Effector memory CD8-positive, alpha-beta T cell (primary cell): Measurements from ENCODE around the gene CCDC146.
"Not testable (repeated sequence)": the region's sequence is repeated elsewhere in the genome, so short reads cannot be mapped to it uniquely, and the experiment has no call there.

Experiments used
- ATAC-seq: fragments of 150-1000 bp; cut with Tn5 transposase; replicated peaks from 2 replicates; pipeline ENCODE4 v1.10.0; 2021; ENCODE audit warnings: mild to moderate bottlenecking, moderate library complexity
- DNase-seq, 3 experiments: peaks; one replicate each; pipeline ENCODE4 v3.0.0; 2021
- H3K27ac Mint-ChIP-seq, 2 donors: one replicate each; pipeline ENCODE4 v1.8.0; 2022; ENCODE audit warnings: mild to moderate bottlenecking in 2 of 2, mixed read lengths in 2 of 2, moderate library complexity in 2 of 2
- H3K27me3 Mint-ChIP-seq, 2 donors: one replicate each; pipeline ENCODE4 v1.8.0; 2022; ENCODE audit warnings: mixed read lengths in 2 of 2
- H3K36me3 Mint-ChIP-seq: one replicate; pipeline ENCODE4 v1.8.0; 2022; ENCODE audit warnings: mild to moderate bottlenecking, moderate library complexity, mixed read lengths; ENCODE audit not compliant: insufficient read depth
- H3K4me1 Mint-ChIP-seq, 2 donors: one replicate each; pipeline ENCODE4 v1.8.0; 2022; ENCODE audit warnings: low read depth in 2 of 2, mixed read lengths in 2 of 2
- H3K4me3 Mint-ChIP-seq, 2 donors: one replicate each; pipeline ENCODE4 v1.8.0; 2022; ENCODE audit warnings: mild to moderate bottlenecking in 2 of 2, mixed read lengths in 2 of 2, moderate library complexity in 2 of 2
- H3K9me3 Mint-ChIP-seq, 2 donors: one replicate each; pipeline ENCODE4 v1.8.0; 2022; ENCODE audit warnings: mixed read lengths in 2 of 2

The CCDC146 gene

DNA sequence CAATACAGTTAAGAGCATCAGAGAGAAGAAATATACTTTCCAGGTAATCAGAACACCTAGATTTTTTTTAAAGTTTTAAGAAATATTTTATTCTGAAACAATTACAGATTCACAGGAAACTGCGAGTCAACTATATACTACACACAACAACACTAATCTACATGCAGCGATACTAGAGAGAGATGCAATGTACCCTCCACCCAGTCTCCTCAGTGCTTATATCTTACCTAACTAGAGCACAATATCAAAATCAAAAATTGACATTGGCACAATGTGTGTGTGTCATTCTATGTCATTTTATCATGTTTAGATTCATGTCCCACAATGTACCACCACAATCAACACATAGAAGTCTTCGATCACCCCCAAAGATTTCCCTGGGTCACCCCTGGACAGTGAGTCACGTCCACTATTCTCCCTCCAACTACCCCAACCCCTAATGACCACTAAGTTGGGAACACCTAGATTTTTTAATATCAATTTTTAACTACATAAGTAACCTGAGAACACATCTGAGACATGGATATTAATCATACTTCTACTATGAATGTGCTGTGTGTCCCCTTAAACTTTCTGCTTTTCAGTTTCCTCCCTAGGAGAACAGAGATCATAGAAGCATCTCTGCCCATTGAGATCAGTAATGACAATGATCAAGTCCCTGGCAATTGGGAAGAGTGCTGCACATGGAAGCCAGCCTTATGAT, 207.2 kb downstream of the CCDC146 start:
- peaks cover 38 to 47% of the 10 kb centered on the region in 2 donors for H3K4me1 Mint-ChIP-seq
- no peak for ATAC-seq
- no peaks in the 10 kb centered on the region for H3K27me3 Mint-ChIP-seq
- H3K27ac Mint-ChIP-seq = peak overlapping the region; percentile 13 to 93
- DNase-seq = no peak
- no peaks in the 10 kb centered on the region for H3K9me3 Mint-ChIP-seq
- H3K4me3 Mint-ChIP-seq = peak overlapping the region; percentile 2 to 46
- peaks cover 12% of the 10 kb centered on the region for H3K36me3 Mint-ChIP-seq

DNA sequence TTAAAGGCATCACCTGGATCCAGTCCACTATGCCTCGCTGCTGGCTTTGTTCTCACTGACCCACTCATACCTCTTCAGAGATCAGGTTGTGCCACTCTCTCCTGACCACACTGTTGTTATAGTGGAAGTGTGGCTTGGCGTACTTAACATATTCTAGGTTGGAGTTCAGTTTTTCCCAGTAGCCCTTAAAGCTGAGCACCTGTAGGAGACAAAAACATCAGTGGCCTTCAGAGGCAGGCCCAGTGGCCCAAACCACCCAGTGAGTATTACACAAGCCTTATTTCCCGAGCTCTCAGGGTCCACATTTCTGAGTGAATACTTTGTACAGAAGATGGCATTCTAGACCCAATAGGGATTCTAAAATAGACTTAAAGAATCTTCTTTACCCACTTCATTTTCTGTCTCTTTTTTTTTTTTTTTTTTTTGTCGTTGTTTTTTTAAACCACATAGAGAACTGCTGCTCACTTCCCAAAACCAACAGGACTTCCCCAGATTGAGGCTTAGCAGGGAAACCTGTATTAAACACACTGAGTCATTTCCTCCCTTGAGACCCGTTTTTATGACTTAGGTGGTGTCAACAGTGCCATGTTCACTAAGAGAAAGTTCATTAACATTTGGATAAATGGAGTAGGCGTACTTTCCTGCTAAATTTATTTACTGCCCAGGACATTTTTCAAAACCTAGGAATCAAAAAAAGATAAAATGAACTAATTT, 207.9 kb downstream of the CCDC146 start:
- Mint-ChIP-seq H3K4me3 (peak overlapping the region; percentile 9 to 46), H3K27ac (peak overlapping the region; percentile 13 to 93), H3K27me3 (no peaks in the 10 kb centered on the region), H3K9me3 (no peaks in the 10 kb centered on the region), H3K4me1 (peaks cover 38 to 47% of the 10 kb centered on the region in 2 donors), H3K36me3 (peaks cover 9% of the 10 kb centered on the region)
- DNase-seq = no peak
- ATAC-seq = peak; percentile 52

DNA sequence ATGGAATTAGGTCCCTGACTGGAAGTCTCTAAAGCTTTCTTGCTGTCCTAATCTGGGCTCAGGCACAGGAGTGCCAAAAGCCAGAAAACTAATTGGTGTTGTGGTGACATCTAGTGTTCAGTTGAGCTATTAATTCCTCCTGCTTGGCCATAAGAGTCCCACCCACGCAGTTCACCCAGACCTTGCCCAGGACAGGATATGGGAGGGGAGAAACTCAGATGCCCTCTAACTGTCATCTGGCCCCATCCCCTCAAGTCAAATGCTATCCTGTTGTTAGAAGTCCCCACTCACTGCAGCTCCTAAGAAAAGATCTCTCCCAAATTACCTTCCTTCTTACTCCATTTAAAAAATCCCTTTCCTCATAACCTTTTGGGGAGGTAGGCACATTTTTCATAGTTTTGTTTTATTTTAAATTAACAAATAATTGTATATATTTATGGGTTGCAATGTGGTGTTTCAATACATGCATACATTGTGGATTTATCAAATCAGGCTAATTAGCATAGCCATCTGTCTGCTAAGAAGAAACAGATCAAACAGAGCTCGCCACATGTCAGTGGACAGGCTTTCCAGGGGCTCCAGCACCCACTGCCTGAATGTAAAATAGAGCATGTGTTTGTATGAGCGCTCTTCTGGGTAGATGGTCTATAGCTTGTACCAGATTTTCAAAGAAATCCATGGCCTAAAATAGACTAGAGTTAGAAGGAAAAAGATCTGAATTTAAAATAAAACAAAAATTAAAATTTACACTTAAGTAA, 209.7 kb downstream of the CCDC146 start:
- H3K9me3 Mint-ChIP-seq = no peaks in the 10 kb centered on the region
- peaks cover 38 to 51% of the 10 kb centered on the region in 2 donors for H3K4me1 Mint-ChIP-seq
- H3K36me3 Mint-ChIP-seq = peaks cover 3% of the 10 kb centered on the region
- no peaks in the 10 kb centered on the region for H3K27me3 Mint-ChIP-seq
- H3K4me3 Mint-ChIP-seq = peak overlapping the region in 1 of 2 donors; percentile 9
- DNase-seq (peak; percentile 37 to 38 (median 37)), ATAC-seq (peak; percentile 87)
- H3K27ac Mint-ChIP-seq = peak overlapping the region in 1 of 2 donors; percentile 28

DNA sequence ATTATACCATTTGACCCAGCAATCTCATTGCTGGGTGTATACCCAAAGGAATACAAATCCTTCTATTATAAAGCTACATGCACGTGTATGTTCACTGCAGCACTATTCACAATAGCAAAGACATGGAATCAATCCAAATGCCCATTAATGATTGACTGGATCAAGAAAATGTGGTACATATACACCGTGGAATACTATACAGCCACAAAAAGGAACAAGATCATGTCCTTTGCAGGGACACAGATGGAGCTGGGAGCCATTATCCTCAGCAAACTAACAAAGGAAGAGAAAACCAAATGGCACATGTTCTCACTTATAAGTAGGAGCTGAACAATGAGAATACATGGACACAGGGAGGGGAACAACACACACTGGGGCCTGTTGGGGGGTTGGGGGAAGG, 211.6 kb downstream of the CCDC146 start:
- ATAC-seq, H3K4me3 Mint-ChIP-seq, H3K27ac Mint-ChIP-seq, H3K9me3 Mint-ChIP-seq, H3K36me3 Mint-ChIP-seq, DNase-seq, H3K27me3 Mint-ChIP-seq: not testable (repeated sequence)
- peaks cover 36 to 49% of the 10 kb centered on the region in 2 donors for H3K4me1 Mint-ChIP-seq

DNA sequence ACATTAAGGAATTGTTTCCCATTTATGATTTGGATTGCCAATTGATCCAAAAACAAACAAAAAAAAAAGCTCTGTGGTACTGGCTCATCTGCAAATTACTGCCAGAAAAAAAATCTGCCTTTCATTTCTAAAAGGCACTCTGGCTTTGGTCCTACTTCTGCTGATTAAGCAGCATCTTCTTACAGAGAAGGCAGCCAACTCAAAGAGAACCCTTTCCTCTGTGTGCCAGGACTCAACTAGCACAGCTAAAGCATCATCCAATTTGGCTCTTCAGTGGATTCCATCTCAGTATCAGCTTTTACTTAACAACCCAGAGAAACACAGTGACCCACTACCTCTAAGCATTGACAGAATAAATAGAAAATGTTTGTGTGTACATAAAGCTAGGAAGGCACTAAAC, 213.2 kb downstream of the CCDC146 start:
- peak overlapping the region in 1 of 2 donors; percentile 73 for H3K27ac Mint-ChIP-seq
- ATAC-seq (no peak), DNase-seq (no peak)
- peaks cover 33 to 38% of the 10 kb centered on the region in 2 donors for H3K4me1 Mint-ChIP-seq
- peaks cover 3% of the 10 kb centered on the region for H3K36me3 Mint-ChIP-seq
- H3K4me3 Mint-ChIP-seq = no peak overlapping the region
- H3K9me3 Mint-ChIP-seq = no peaks in the 10 kb centered on the region
- H3K27me3 Mint-ChIP-seq = no peaks in the 10 kb centered on the region

DNA sequence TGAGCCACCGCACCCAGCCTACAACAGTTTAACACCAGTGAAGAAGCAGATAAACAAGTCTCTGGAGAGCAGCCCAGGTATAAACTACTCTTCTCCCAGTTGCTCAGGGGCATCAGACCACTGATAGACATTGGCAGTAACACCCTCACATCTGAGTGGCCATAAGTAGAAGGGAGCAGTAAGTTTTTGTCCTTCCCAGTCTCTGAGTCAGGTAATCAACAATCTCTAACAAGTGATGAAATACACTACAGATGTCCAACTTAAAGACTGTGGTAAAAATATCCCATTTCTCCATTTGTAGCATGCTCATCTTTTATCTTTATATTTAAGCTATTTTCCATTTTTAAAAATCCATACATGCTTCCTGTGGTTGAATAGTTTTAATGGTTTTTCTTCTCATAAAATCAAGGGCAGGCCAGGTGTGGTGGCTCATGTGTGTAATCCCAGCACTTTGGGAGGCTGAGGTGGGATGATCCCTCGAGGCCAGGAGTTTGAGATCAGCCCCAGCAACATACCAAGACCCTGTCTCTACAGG, 215.1 kb downstream of the CCDC146 start:
- Mint-ChIP-seq H3K4me1 (peaks cover 26% of the 10 kb centered on the region in 2 donors), H3K9me3 (no peaks in the 10 kb centered on the region), H3K36me3 (peaks cover 3% of the 10 kb centered on the region), H3K4me3 (peak overlapping the region in 1 of 2 donors; percentile 23), H3K27me3 (no peaks in the 10 kb centered on the region), H3K27ac (peak overlapping the region; percentile 55 to 65)
- DNase-seq (no peak), ATAC-seq (no peak)

DNA sequence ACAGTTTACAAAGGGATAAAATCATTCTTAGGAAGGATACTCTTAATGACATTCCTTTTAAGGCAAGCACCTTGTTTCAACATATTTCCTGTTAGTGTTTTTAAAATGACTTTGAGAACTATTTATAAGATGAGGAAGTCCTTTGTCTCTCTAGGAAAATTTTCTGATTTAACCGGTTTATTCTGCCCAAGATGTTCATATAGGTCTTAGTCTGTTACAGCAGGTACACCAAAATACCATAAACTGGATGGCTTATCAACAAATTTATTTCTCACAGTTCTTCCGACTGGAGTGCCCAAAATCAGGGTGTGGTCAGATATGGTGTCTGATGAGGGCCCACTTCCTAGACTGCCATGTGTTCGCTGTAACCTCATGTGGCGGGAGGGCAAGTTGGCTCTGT, 215.8 kb downstream of the CCDC146 start:
- no peaks in the 10 kb centered on the region for H3K9me3 Mint-ChIP-seq
- H3K27ac Mint-ChIP-seq = peak overlapping the region; percentile 55 to 65
- H3K36me3 Mint-ChIP-seq = peaks cover 3% of the 10 kb centered on the region
- H3K4me1 Mint-ChIP-seq = peaks cover 26% of the 10 kb centered on the region in 2 donors
- peak overlapping the region in 1 of 2 donors; percentile 23 for H3K4me3 Mint-ChIP-seq
- DNase-seq (no peak), ATAC-seq (no peak)
- H3K27me3 Mint-ChIP-seq = no peaks in the 10 kb centered on the region

DNA sequence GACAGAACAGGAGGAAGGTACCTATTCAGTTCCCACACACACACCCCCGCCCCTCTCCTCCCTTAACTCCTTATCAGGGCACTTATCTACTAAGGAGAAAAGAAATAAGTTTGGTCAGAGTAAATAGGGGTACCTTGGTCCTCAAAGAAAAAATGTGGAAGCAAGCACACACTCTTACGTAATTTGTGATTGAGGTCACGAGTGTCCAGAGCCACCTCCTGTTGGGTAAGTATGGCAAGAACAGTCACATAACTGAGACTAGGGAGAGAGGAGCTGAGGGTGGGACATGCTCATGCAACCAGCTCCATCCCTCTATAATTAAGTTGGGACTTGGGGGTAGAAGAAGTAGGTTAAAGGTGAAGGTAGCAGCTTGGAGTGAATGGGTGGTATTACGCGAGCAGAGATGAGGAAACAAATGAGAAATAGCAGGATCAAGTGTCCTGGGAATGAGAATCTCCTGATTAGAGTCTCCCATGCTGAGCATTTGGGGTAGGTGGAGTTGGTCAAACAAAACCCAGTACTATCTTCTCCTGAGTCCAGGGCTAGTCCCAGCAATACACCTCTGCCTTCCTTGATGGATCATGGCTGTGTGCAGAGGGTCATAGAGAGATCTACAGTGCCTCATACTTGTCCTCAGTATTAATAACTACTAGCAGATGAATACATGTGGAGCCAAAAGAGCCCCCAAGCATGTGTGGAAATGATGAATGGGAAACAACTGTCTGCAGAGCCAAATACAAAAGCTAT, 216.6 kb downstream of the CCDC146 start:
- no peaks in the 10 kb centered on the region for H3K9me3 Mint-ChIP-seq
- H3K4me1 Mint-ChIP-seq = peaks cover 26% of the 10 kb centered on the region in 2 donors
- H3K27me3 Mint-ChIP-seq = no peaks in the 10 kb centered on the region
- H3K27ac Mint-ChIP-seq = peak overlapping the region; percentile 55 to 65
- ATAC-seq (no peak), DNase-seq (no peak)
- no peak overlapping the region for H3K4me3 Mint-ChIP-seq
- peaks cover 3% of the 10 kb centered on the region for H3K36me3 Mint-ChIP-seq

DNA sequence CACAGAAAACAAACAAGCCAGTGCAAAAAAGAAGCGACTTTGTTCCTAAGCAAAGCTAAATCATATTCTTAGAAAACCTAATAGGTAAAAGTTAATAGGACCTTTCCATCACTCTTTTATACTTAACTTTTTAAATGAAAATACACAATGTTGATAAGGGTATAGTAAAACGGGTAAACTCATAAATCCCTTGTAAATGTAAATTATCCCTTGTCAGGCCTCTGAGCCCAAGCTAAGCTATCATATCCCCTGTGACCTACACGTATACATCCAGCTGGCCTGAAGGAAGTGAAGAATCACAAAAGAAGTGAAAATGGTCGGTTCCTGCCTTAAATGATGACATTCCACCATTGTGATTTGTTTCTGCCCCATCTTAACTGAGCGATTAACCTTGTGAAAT, 217.3 kb downstream of the CCDC146 start:
- ATAC-seq (no peak), DNase-seq (no peak)
- no peaks in the 10 kb centered on the region for H3K27me3 Mint-ChIP-seq
- no peaks in the 10 kb centered on the region for H3K9me3 Mint-ChIP-seq
- peak overlapping the region in 1 of 2 donors; percentile 26 for H3K27ac Mint-ChIP-seq
- peaks cover 26% of the 10 kb centered on the region in 2 donors for H3K4me1 Mint-ChIP-seq
- H3K36me3 Mint-ChIP-seq = peaks cover 3% of the 10 kb centered on the region
- H3K4me3 Mint-ChIP-seq = no peak overlapping the region
